Neutrophil (primary cell): ENCODE results near the gene REEP3.

Source experiments
- H3K27ac ChIP-seq: fragments of 200-600 bp; sonication (generic); 2 replicates; pipeline ENCODE4 v1.5.1; 2016; ENCODE audit warnings: mild to moderate bottlenecking, moderate library complexity
- H3K27me3 ChIP-seq: fragments of 200-600 bp; sonication (generic); 2 replicates; pipeline ENCODE4 v1.6.0; 2016; ENCODE audit warnings: mild to moderate bottlenecking
- H3K36me3 ChIP-seq: fragments of 200-600 bp; sonication (generic); 2 replicates; pipeline ENCODE4 v1.5.1; 2017
- H3K4me1 ChIP-seq, 2 experiments: fragments of 200-600 bp in 1 of 2; sonication (generic) in 1 of 2; 1 replicate in 1 of 2; 2 replicates in 1 of 2; pipeline versions ENCODE4 v1.5.1 to v1.6.1; 2013 to 2016; ENCODE audit warnings: low read depth in 1 of 2, low read length in 1 of 2, mild to moderate bottlenecking in 1 of 2, moderate library complexity in 1 of 2; ENCODE audit not compliant: control insufficient read depth in 1 of 2, insufficient read depth in 1 of 2
- H3K4me3 ChIP-seq, 2 experiments: fragments of 200-600 bp in 1 of 2; sonication (generic) in 1 of 2; 1 replicate in 1 of 2; 2 replicates in 1 of 2; pipeline ENCODE4 v1.5.1; 2013 to 2016; ENCODE audit warnings: low read depth in 1 of 2, low read length in 1 of 2, mild to moderate bottlenecking in 1 of 2, moderate library complexity in 1 of 2
- H3K9me3 ChIP-seq: fragments of 200-600 bp; sonication (generic); 2 replicates; pipeline ENCODE4 v1.5.1; 2016
- CTCF ChIP-seq: fragments of 200-600 bp; sonication (generic); IDR thresholded peaks from 2 replicates; pipeline ENCODE4 v1.5.1; 2016; ENCODE audit warnings: antibody characterized with exemption

REEP3 gene

GRCh38 chr10:63506554-63506953 is 14.6 kb upstream of the REEP3 start:
- H3K4me1 ChIP-seq: peaks cover 0 to 7% of the 10 kb centered on the region in 2 experiments
- H3K27ac ChIP-seq: no peak overlapping the region
- no peak for TF ChIP-seq CTCF
- H3K4me3 ChIP-seq: no peak overlapping the region
- H3K9me3 ChIP-seq: no peaks in the 10 kb centered on the region
- no peaks in the 10 kb centered on the region for H3K27me3 ChIP-seq
- H3K36me3 ChIP-seq: no peaks in the 10 kb centered on the region

GRCh38 chr10:63515002-63515763 is 6.0 kb upstream of the REEP3 start:
- Histone ChIP-seq H3K27ac (no peak overlapping the region), H3K4me3 (no peak overlapping the region), H3K36me3 (no peaks in the 10 kb centered on the region), H3K9me3 (no peaks in the 10 kb centered on the region), H3K27me3 (no peaks in the 10 kb centered on the region), H3K4me1 (peaks cover 2 to 7% of the 10 kb centered on the region in 2 experiments)
- TF ChIP-seq CTCF: no peak

- TF ChIP-seq CTCF: no peak
- Histone ChIP-seq H3K4me1 (peaks cover 11 to 14% of the 10 kb centered on the region in 2 experiments), H3K4me3 (no peak overlapping the region), H3K36me3 (no peaks in the 10 kb centered on the region), H3K27ac (no peak overlapping the region), H3K27me3 (no peaks in the 10 kb centered on the region), H3K9me3 (no peaks in the 10 kb centered on the region)
Measured at GRCh38 chr10:63516207-63516606, 5.0 kb upstream of the REEP3 start.

GRCh38 chr10:63518690-63519288 is 2.4 kb upstream of the REEP3 start:
- no peak overlapping the region for H3K4me3 ChIP-seq
- H3K36me3 ChIP-seq: no peaks in the 10 kb centered on the region
- TF ChIP-seq CTCF: no peak
- no peaks in the 10 kb centered on the region for H3K9me3 ChIP-seq
- H3K4me1 ChIP-seq: peaks cover 16 to 20% of the 10 kb centered on the region in 2 experiments
- H3K27ac ChIP-seq: no peak overlapping the region
- no peaks in the 10 kb centered on the region for H3K27me3 ChIP-seq

DNA sequence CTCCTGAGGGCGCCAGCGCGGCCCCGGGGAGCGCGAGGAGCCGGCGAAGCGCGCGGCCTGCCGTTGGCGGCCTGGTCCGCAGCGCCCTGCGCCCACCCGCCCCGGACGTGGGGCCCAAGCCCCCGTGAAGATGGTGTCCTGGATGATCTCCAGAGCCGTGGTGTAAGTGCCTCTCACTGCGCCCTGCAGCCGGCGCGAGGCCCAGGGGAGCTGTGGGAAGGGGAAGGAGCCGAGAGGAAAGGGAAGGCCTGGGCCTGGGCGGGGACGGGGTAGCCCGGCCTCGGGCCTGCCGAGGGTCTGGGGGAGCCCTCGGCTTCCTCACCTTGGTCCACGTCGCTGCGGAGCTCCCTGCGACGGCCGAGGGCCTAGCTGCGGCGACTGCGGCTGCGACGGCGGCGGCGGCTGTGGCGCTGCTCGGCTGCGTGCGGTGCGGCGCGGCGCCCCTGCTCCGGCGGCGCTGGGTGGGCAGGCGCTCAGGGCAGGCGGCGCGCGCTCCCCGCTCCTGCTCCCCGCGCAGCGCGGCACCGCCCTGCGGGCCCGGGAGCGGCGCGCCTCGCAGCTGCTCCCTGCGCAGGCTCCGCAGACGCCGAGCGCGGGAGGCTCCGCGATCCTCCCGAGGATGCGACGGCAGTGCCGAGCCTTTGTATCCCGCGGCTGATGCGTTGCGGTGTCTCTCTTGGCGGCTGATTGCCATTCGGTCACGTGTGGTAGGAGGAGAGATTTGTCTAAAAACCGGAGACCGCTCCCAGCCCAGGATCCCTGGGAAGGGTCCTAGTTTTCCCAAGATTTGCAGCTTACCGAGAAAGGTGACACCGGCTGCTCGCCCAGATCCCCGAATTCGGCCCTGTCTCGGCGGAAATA is 445 bp downstream of the REEP3 start:
- no peak for TF ChIP-seq CTCF
- H3K4me3 ChIP-seq: peak overlapping the region; percentile 68 to 76
- H3K9me3 ChIP-seq: no peaks in the 10 kb centered on the region
- peak overlapping the region; percentile 91 for H3K27ac ChIP-seq
- peaks cover 16 to 20% of the 10 kb centered on the region in 2 experiments for H3K4me1 ChIP-seq
- no peaks in the 10 kb centered on the region for H3K36me3 ChIP-seq
- no peaks in the 10 kb centered on the region for H3K27me3 ChIP-seq
